Islet of Langerhans (tissue), 1 donor: ENCODE measurements around the gene ULK4.

Experiments used
- FAIRE-seq: peaks from one replicate; lab custom pipeline; 2011; peaks lifted over from hg19 to GRCh38; lab: Jason Lieb, UNC

ULK4 gene

GRCh38 chr3:41630708-41631107 lies 331.2 kb downstream of the ULK4 start:
- FAIRE-seq, result peak; percentile 90

GRCh38 chr3:41629986-41630385 lies 331.9 kb downstream of the ULK4 start:
- FAIRE-seq, result no peak

GRCh38 chr3:41629072-41629471 lies 332.8 kb downstream of the ULK4 start:
- no peak for FAIRE-seq

GRCh38 chr3:41627477-41628087 lies 334.3 kb downstream of the ULK4 start:
- no peak for FAIRE-seq

GRCh38 chr3:41612853-41613252 lies 349.1 kb downstream of the ULK4 start:
- FAIRE-seq, result no peak

GRCh38 chr3:41611008-41611407 lies 350.9 kb downstream of the ULK4 start:
- no peak for FAIRE-seq

- peak; percentile 17 for FAIRE-seq
Measured at GRCh38 chr3:41608347-41608746, 353.6 kb downstream of the ULK4 start.

GRCh38 chr3:41603807-41604206 lies 358.1 kb downstream of the ULK4 start:
- FAIRE-seq, result no peak

- FAIRE-seq, result no peak
Measured at GRCh38 chr3:41602121-41602520, 359.8 kb downstream of the ULK4 start.

- no peak for FAIRE-seq
Measured at GRCh38 chr3:41601404-41601987, 360.4 kb downstream of the ULK4 start.

- no peak for FAIRE-seq
Measured at GRCh38 chr3:41600616-41601015, 361.3 kb downstream of the ULK4 start.

- FAIRE-seq, result no peak
Measured at GRCh38 chr3:41599127-41599484, 362.8 kb downstream of the ULK4 start.

- no peak for FAIRE-seq
Measured at GRCh38 chr3:41598402-41599126, 363.3 kb downstream of the ULK4 start.

- FAIRE-seq, result no peak
Measured at GRCh38 chr3:41593774-41594173, 368.1 kb downstream of the ULK4 start.

- peak; percentile 47 for FAIRE-seq
Measured at GRCh38 chr3:41592753-41593510, 369.0 kb downstream of the ULK4 start.

GRCh38 chr3:41583014-41583413 lies 378.9 kb downstream of the ULK4 start:
- FAIRE-seq, result no peak

- no peak for FAIRE-seq
Measured at GRCh38 chr3:41581700-41582099, 380.2 kb downstream of the ULK4 start.

- no peak for FAIRE-seq
Measured at GRCh38 chr3:41580274-41580959, 381.5 kb downstream of the ULK4 start.

- FAIRE-seq, result no peak
Measured at GRCh38 chr3:41579861-41580260, 382.0 kb downstream of the ULK4 start.

GRCh38 chr3:41578798-41579197 lies 383.1 kb downstream of the ULK4 start:
- FAIRE-seq, result no peak

GRCh38 chr3:41575724-41576123 lies 386.2 kb downstream of the ULK4 start:
- no peak for FAIRE-seq

GRCh38 chr3:41574900-41575299 lies 387.0 kb downstream of the ULK4 start:
- no peak for FAIRE-seq
